Mesendoderm (in vitro differentiated cells): ENCODE measurements around the gene TIGD1.
A peak's percentile ranks its signal among the peaks of the same experiment; 100 is the strongest.

Experiments used
- DNase-seq: peaks from one replicate; pipeline ENCODE4 v3.0.0; 2013
- H2AK5ac ChIP-seq: 2 replicates; pipeline ENCODE4 v1.6.1; 2013; ENCODE audit warnings: low read length, inconsistent platforms
- H2BK120ac ChIP-seq: 2 replicates; pipeline ENCODE4 v1.6.1; 2013; ENCODE audit warnings: low read depth, mild to moderate bottlenecking, low read length, moderate library complexity, mixed read lengths
- H2BK15ac ChIP-seq: replicated peaks from 2 replicates; pipeline ENCODE4 v1.6.1; 2013; ENCODE audit warnings: low read depth, mild to moderate bottlenecking, moderate library complexity
- H2BK5ac ChIP-seq: 2 replicates; pipeline ENCODE4 v1.6.1; 2013; ENCODE audit warnings: low read length, inconsistent platforms
- H3K18ac ChIP-seq: 2 replicates; pipeline ENCODE4 v1.6.1; 2013; ENCODE audit warnings: mild to moderate bottlenecking, low read length, mixed read lengths
- H3K23ac ChIP-seq: one replicate; pipeline ENCODE4 v1.6.1; 2013; ENCODE audit warnings: low read length
- H3K27ac ChIP-seq: 2 replicates; pipeline ENCODE4 v1.5.1; 2013; ENCODE audit warnings: low read depth, mild to moderate bottlenecking, inconsistent platforms, low read length, moderate library complexity
- H3K27me3 ChIP-seq: 2 replicates; pipeline ENCODE4 v1.6.1; 2013; ENCODE audit warnings: low read length, control low read depth, mild to moderate bottlenecking, inconsistent platforms; ENCODE audit not compliant: insufficient read depth, poor library complexity
- H3K36me3 ChIP-seq: 2 replicates; pipeline ENCODE4 v1.6.1; 2013; ENCODE audit warnings: low read length, inconsistent platforms; ENCODE audit not compliant: control insufficient read depth, insufficient read depth
- H3K4ac ChIP-seq: one replicate; pipeline ENCODE4 v1.6.1; 2013; ENCODE audit warnings: low read depth, mild to moderate bottlenecking, low read length, moderate library complexity
- H3K4me1 ChIP-seq: 2 replicates; pipeline ENCODE4 v1.6.1; 2013; ENCODE audit warnings: low read depth, low read length, inconsistent platforms; ENCODE audit not compliant: control insufficient read depth
- H3K4me2 ChIP-seq: 2 replicates; pipeline ENCODE4 v1.6.1; 2013; ENCODE audit warnings: low read length
- H3K4me3 ChIP-seq: 2 replicates; pipeline ENCODE4 v1.5.1; 2013; ENCODE audit warnings: mild to moderate bottlenecking, low read length
- H3K56ac ChIP-seq: one replicate; pipeline ENCODE4 v1.6.1; 2013; ENCODE audit warnings: low read length
- H3K79me1 ChIP-seq: 2 replicates; pipeline ENCODE4 v1.6.1; 2013; ENCODE audit warnings: low read length, inconsistent platforms
- H3K79me2 ChIP-seq: 2 replicates; pipeline ENCODE4 v1.6.1; 2013; ENCODE audit warnings: mild to moderate bottlenecking, low read length; ENCODE audit not compliant: control insufficient read depth, insufficient read depth
- H3K9ac ChIP-seq: 2 replicates; pipeline ENCODE4 v1.6.1; 2013; ENCODE audit warnings: low read length, inconsistent platforms
- H4K5ac ChIP-seq: one replicate; pipeline ENCODE4 v1.6.1; 2013; ENCODE audit warnings: low read length
- H4K8ac ChIP-seq: one replicate; pipeline ENCODE4 v1.6.1; 2013; ENCODE audit warnings: low read depth, mild to moderate bottlenecking, control low read depth, low read length, moderate library complexity
- WGBS: extraction: QIAGEN DNeasy Blood & Tissue Kit; methylation state at CpG from one replicate; pipeline ENCODE4 v1.1.7; 2013; ENCODE audit warnings: low lambda C conversion rate, missing lambda C conversion rate; ENCODE audit not compliant: insufficient coverage; ENCODE audit errors: extremely low coverage; 5-methylcytosine and 5-hydroxymethylcytosine counted together

TIGD1 gene

DNA sequence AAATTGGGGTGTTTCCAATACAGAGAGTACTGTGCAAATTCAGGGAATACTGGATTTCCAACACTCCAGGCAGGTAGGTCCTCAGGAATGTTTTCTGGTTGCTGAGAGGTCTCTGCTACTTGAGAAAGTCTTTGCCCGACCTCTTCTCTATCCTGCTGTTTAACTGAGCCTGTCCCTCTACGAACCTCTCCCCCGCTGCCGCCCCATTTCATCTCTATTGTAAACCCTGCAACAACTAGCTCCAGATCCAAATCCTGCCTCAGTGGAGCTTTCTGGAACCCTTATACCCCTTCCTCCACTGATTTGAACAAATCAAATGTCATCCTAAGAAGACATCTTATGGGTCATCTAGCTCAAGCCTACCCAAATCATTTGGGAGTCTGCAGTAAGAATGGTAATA lies 1.4 kb upstream of the TIGD1 start:
- Histone ChIP-seq H3K4ac (no peak overlapping the region), H3K27me3 (no peaks in the 10 kb centered on the region), H2BK120ac (no peak overlapping the region), H3K56ac (peak overlapping the region; percentile 87), H3K4me3 (no peak overlapping the region), H3K79me2 (peaks cover 24% of the 10 kb centered on the region), H3K9ac (peak overlapping the region; percentile 98), H3K4me2 (peak overlapping the region; percentile 54), H4K8ac (no peak overlapping the region), H2BK15ac (no peak overlapping the region), H2AK5ac (no peak overlapping the region), H2BK5ac (no peak overlapping the region), H3K27ac (no peak overlapping the region), H3K18ac (no peak overlapping the region), H3K23ac (no peak overlapping the region), H3K36me3 (no peaks in the 10 kb centered on the region), H3K79me1 (peaks cover 26% of the 10 kb centered on the region), H4K5ac (no peak overlapping the region), H3K4me1 (peaks cover 4% of the 10 kb centered on the region)
- no peak for DNase-seq
- WGBS = no CpG with 5 or more reads among the region's 4 CpGs

GRCh38 chr2:232551250-232551638 lies 887 bp upstream of the TIGD1 start:
- Histone ChIP-seq H3K9ac (peak overlapping the region; percentile 98), H3K18ac (no peak overlapping the region), H3K4me1 (peaks cover 4% of the 10 kb centered on the region), H4K5ac (no peak overlapping the region), H3K4me3 (peak overlapping the region; percentile 67), H2BK120ac (no peak overlapping the region), H3K23ac (no peak overlapping the region), H3K27me3 (no peaks in the 10 kb centered on the region), H3K79me1 (peaks cover 25% of the 10 kb centered on the region), H3K27ac (peak overlapping the region; percentile 93), H3K79me2 (peaks cover 24% of the 10 kb centered on the region), H3K4ac (no peak overlapping the region), H2AK5ac (no peak overlapping the region), H3K56ac (peak overlapping the region; percentile 87), H3K36me3 (no peaks in the 10 kb centered on the region), H3K4me2 (peak overlapping the region; percentile 54), H2BK5ac (no peak overlapping the region), H2BK15ac (no peak overlapping the region), H4K8ac (no peak overlapping the region)
- WGBS = no CpG with 5 or more reads among the region's 7 CpGs
- DNase-seq = no peak

DNA sequence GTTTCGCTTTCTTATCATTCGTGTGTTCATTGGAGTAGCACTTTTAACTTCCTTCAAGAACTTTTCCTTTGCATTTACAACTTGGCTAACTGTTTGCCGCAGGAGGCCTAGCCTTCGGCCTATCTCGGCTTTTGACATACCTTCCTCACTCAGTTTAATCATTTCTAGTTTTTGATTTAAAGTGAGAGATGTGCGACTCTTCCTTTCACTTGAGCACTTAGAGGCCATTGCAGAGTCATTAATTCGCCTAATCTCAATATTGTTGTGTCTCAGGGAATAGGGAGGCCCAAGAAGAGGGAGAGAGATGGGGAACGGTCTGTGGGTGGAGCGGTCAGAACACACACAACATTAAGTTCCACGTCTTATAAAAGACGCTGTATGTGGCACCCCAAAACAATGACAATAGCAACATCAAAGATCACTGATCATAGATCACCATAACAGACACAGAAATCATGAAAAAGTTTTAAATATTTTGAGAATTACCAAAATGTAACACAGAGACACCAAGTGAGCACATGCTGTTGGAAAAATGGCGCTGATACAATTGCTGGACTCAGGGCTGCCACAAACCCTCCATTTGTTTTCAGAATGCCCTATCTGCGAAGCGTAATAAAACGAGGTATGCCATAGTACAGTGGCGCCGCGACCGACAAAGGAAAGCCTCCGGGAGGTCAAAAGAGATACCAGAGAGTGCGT lies 553 bp downstream of the TIGD1 start:
- Histone ChIP-seq H2BK5ac (peak overlapping the region; percentile 80), H3K18ac (peak overlapping the region; percentile 62), H3K27me3 (no peaks in the 10 kb centered on the region), H3K79me1 (peaks cover 19% of the 10 kb centered on the region), H3K4me2 (peak overlapping the region; percentile 51), H4K5ac (no peak overlapping the region), H3K23ac (no peak overlapping the region), H3K27ac (peak overlapping the region; percentile 84), H3K4ac (peak overlapping the region; percentile 27), H3K36me3 (no peaks in the 10 kb centered on the region), H3K4me3 (peak overlapping the region; percentile 93), H3K56ac (peak overlapping the region; percentile 99), H2BK120ac (no peak overlapping the region), H3K9ac (peak overlapping the region; percentile 98), H3K4me1 (peaks cover 4% of the 10 kb centered on the region), H4K8ac (no peak overlapping the region), H2AK5ac (no peak overlapping the region), H3K79me2 (peaks cover 17% of the 10 kb centered on the region), H2BK15ac (no peak overlapping the region)
- no peak for DNase-seq
- WGBS = no CpG with 5 or more reads among the region's 21 CpGs

GRCh38 chr2:232547991-232548390 lies 2.4 kb downstream of the TIGD1 start:
- Histone ChIP-seq H2AK5ac (no peak overlapping the region), H4K8ac (no peak overlapping the region), H3K36me3 (no peaks in the 10 kb centered on the region), H3K79me1 (peaks cover 16% of the 10 kb centered on the region), H2BK5ac (no peak overlapping the region), H3K27ac (no peak overlapping the region), H3K4me3 (no peak overlapping the region), H3K79me2 (peaks cover 15% of the 10 kb centered on the region), H3K4me1 (peaks cover 4% of the 10 kb centered on the region), H3K4me2 (no peak overlapping the region), H2BK120ac (no peak overlapping the region), H3K27me3 (no peaks in the 10 kb centered on the region), H3K23ac (no peak overlapping the region), H3K18ac (no peak overlapping the region), H2BK15ac (no peak overlapping the region), H4K5ac (no peak overlapping the region), H3K56ac (no peak overlapping the region), H3K4ac (no peak overlapping the region), H3K9ac (no peak overlapping the region)
- WGBS = no CpG with 5 or more reads among the region's 6 CpGs
- no peak for DNase-seq

GRCh38 chr2:232545511-232546375 lies 4.6 kb downstream of the TIGD1 start:
- no peak overlapping the region for H3K4ac ChIP-seq
- H3K56ac ChIP-seq = no peak overlapping the region
- H3K79me1 ChIP-seq = peaks cover 6% of the 10 kb centered on the region
- H3K4me2 ChIP-seq = no peak overlapping the region
- no peak overlapping the region for H3K9ac ChIP-seq
- no peak overlapping the region for H2BK5ac ChIP-seq
- no peak overlapping the region for H2AK5ac ChIP-seq
- no peaks in the 10 kb centered on the region for H3K36me3 ChIP-seq
- no peak overlapping the region for H3K4me3 ChIP-seq
- no peak overlapping the region for H4K8ac ChIP-seq
- H3K27me3 ChIP-seq = no peaks in the 10 kb centered on the region
- H3K4me1 ChIP-seq = no peaks in the 10 kb centered on the region
- no peak for DNase-seq
- no peak overlapping the region for H4K5ac ChIP-seq
- H3K23ac ChIP-seq = no peak overlapping the region
- H3K27ac ChIP-seq = no peak overlapping the region
- no peaks in the 10 kb centered on the region for H3K79me2 ChIP-seq
- no peak overlapping the region for H2BK15ac ChIP-seq
- H3K18ac ChIP-seq = no peak overlapping the region
- no peak overlapping the region for H2BK120ac ChIP-seq
- WGBS = no CpG with 5 or more reads among the region's 17 CpGs
